Hindlimb muscle (tissue), 1 donor: ENCODE measurements around the gene PROSER1. TPM values are rescaled to one million over a fixed set of nuclear protein-coding genes. Genes with fewer than 3 reads are reported as not detected.

Experiments used
- polyA plus RNA-seq: library from polyadenylated mRNA; unstranded; fragments of 120-200 nt; gene quantifications from one replicate; pipeline ENCODE4 v1.2.1, GENCODE V29; 2013; ENCODE audit not compliant: insufficient read length

Gene PROSER1
- polyA plus RNA-seq, 1 donor, result 29.2 TPM

Other genes with a start within 250 kb of the PROSER1 start
- gene STOML3, start 47.3 kb downstream of the PROSER1 start, polyA plus RNA-seq, result not detected
- gene NHLRC3, start 367 bp upstream of the PROSER1 start, polyA plus RNA-seq, result 37.0 TPM